ENCODE results near the gene PRM2.
A peak's percentile ranks its signal among the peaks of the same experiment; 100 is the strongest.

The PRM2 gene

GRCh38 chr16:11321662-11322061 is 45.4 kb upstream of the PRM2 start:
- Histone ChIP-seq H3K9ac (no peak overlapping the region), H3K4me2 (no peak overlapping the region), H2AFZ (ENCODE audit: low read depth) (no peak overlapping the region), H3K36me3 (ENCODE audit: insufficient read depth) (no peaks in the 10 kb centered on the region), H3K79me2 (ENCODE audit: insufficient read depth, low read depth) (no peaks in the 10 kb centered on the region), H3K27ac (no peak overlapping the region), H3K4me1 (ENCODE audit: low read depth, poor library complexity, severe bottlenecking) (peaks cover 39% of the 10 kb centered on the region), H3K27me3 (ENCODE audit: insufficient read depth, low read depth) (no peaks in the 10 kb centered on the region), H4K20me1 (ENCODE audit: insufficient read depth) (no peaks in the 10 kb centered on the region), H3K4me3 (IDR thresholded peaks at IDR 0.05; ENCODE audit: insufficient read depth, low read depth, low read length) (no peak overlapping the region)
- no peak for TF ChIP-seq CTCF (conservative IDR thresholded peaks at IDR 0.05; ENCODE audit: low read depth, low read length)

DNA sequence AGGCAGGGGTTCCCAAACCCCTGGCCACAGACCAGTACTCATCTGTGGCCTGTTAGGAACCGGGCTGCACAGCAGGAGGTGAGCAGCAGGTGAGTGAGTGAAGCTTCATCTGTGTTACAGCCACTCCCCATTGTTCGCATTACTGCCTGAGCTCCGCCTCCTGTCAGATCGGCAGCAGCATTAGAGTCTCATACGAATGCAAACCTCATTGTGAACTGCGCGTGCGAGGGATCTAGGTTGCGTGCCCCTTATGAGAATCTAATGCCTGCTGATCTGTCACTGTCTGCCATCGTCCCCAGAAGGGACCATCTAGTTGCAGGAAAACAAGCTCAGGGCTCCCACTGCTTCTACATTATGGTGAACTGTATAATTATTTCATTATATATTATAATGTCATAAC is 43.9 kb upstream of the PRM2 start:
- Histone ChIP-seq H3K27ac (no peak overlapping the region), H3K79me2 (ENCODE audit: insufficient read depth, low read depth) (no peaks in the 10 kb centered on the region), H3K4me1 (ENCODE audit: low read depth, poor library complexity, severe bottlenecking) (peaks cover 26% of the 10 kb centered on the region), H3K27me3 (ENCODE audit: insufficient read depth, low read depth) (no peaks in the 10 kb centered on the region), H3K4me2 (peak overlapping the region; percentile 69), H3K9ac (no peak overlapping the region), H2AFZ (ENCODE audit: low read depth) (no peak overlapping the region), H4K20me1 (ENCODE audit: insufficient read depth) (no peaks in the 10 kb centered on the region), H3K36me3 (ENCODE audit: insufficient read depth) (no peaks in the 10 kb centered on the region), H3K4me3 (IDR thresholded peaks at IDR 0.05; ENCODE audit: insufficient read depth, low read depth, low read length) (no peak overlapping the region)
- TF ChIP-seq CTCF (conservative IDR thresholded peaks at IDR 0.05; ENCODE audit: low read depth, low read length): no peak

DNA sequence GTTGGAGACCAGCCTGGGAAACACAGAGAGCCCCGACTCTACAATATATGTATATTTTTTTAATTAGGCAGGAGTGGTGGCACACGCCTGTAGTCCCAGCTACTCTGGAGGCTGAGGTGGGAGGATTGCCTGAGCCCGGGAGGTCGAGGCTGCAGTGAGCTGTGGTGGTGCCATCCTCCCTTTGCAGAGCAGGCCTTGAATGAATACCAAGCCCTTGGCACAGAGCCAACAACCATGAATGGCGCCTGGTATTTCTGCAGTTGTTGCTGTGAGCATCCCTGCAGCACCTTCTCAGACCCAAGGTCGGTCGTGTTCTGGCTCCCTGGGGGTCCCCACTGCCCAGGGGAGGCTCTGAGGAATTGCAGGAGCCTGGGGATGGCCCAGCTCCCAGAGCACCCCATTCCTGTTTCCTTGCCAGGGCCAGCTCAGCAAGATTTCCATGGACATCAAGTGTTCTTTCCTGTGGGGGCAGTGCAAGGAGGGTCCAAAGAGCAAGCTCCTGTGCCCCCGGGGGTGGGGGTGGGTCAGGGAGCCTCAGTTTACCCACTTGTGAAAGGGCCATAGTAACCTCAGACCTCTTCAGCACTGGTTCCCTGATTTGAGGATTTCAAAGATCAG is 43.4 kb upstream of the PRM2 start:
- no peaks in the 10 kb centered on the region for H3K79me2 ChIP-seq (ENCODE audit: insufficient read depth, low read depth)
- no peak overlapping the region for H2AFZ ChIP-seq (ENCODE audit: low read depth)
- H3K4me1 ChIP-seq (ENCODE audit: low read depth, poor library complexity, severe bottlenecking): peaks cover 28% of the 10 kb centered on the region
- H3K9ac ChIP-seq: no peak overlapping the region
- TF ChIP-seq CTCF (conservative IDR thresholded peaks at IDR 0.05; ENCODE audit: low read depth, low read length): no peak
- no peaks in the 10 kb centered on the region for H4K20me1 ChIP-seq (ENCODE audit: insufficient read depth)
- peak overlapping the region; percentile 8; the same call in 1 of the 2 replicates for H3K27ac ChIP-seq
- no peaks in the 10 kb centered on the region for H3K27me3 ChIP-seq (ENCODE audit: insufficient read depth, low read depth)
- no peaks in the 10 kb centered on the region for H3K36me3 ChIP-seq (ENCODE audit: insufficient read depth)
- H3K4me3 ChIP-seq (IDR thresholded peaks at IDR 0.05; ENCODE audit: insufficient read depth, low read depth, low read length): no peak overlapping the region
- H3K4me2 ChIP-seq: peak overlapping the region; percentile 69

GRCh38 chr16:11318817-11319216 is 42.5 kb upstream of the PRM2 start:
- no peaks in the 10 kb centered on the region for H4K20me1 ChIP-seq (ENCODE audit: insufficient read depth)
- no peaks in the 10 kb centered on the region for H3K36me3 ChIP-seq (ENCODE audit: insufficient read depth)
- H2AFZ ChIP-seq (ENCODE audit: low read depth): no peak overlapping the region
- TF ChIP-seq CTCF (conservative IDR thresholded peaks at IDR 0.05; ENCODE audit: low read depth, low read length): no peak
- H3K4me1 ChIP-seq (ENCODE audit: low read depth, poor library complexity, severe bottlenecking): peaks cover 30% of the 10 kb centered on the region
- H3K4me3 ChIP-seq (IDR thresholded peaks at IDR 0.05; ENCODE audit: insufficient read depth, low read depth, low read length): no peak overlapping the region
- no peak overlapping the region for H3K27ac ChIP-seq
- H3K27me3 ChIP-seq (ENCODE audit: insufficient read depth, low read depth): no peaks in the 10 kb centered on the region
- H3K79me2 ChIP-seq (ENCODE audit: insufficient read depth, low read depth): no peaks in the 10 kb centered on the region
- H3K4me2 ChIP-seq: no peak overlapping the region
- H3K9ac ChIP-seq: no peak overlapping the region
